ENCODE measurements around the gene SDHAF3.
A peak's percentile ranks its signal among the peaks of the same experiment; 100 is the strongest.

DNA sequence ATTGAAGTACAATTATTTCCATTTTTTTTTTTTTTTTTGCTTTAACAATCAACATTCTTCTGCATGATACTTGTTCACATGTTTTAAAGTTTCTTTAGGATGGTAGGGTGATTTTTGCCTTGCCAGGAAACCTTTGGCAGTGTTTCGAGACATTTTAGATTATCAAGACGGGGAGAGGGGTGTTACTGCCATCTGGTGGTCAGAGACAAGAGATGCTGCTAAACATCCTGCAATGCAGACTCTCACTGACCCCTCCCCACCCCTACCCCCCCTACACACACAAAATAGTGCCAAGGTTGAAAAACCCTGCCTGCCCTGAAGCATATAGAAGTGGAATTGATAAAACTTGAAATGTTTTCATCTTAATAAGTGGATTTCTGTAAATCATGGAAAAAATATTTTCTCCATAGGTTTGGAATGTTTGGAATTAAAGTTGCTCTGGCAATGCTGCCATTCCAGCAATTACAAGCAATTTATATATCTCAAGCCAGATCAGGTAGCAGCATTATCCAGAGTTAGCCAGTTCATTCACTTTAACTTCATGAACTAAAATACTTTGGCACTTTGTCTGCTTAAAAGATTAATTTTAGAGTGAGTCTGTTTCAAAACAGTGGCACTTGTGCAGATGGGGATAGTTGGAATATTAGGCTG, 62.1 kb downstream of the SDHAF3 start:
- TF ChIP-seq CTCF (IDR thresholded peaks at IDR 0.05; ENCODE audit: low read length) (peak; percentile 68), EZH2 (optimal IDR thresholded peaks at IDR 0.05; ENCODE audit: low read depth, low read length) (no peak)

Measured in MM.1S (cell line).